AG04449 (cell line): ENCODE results near the gene GNG12.
"Not testable (repeated sequence)": the region's sequence is repeated elsewhere in the genome, so short reads cannot be mapped to it uniquely, and the experiment has no call there.

Source experiments
- CTCF ChIA-PET: fragments of 350-600 bp; formaldehyde crosslinking; extraction: SDS; loops from one replicate; lab custom pipeline; 2021; ENCODE audit warnings: antibody characterized with exemption; lab: Yijun Ruan, JAX
- POLR2A ChIA-PET: fragments of 400-600, 350-600 bp; formaldehyde crosslinking; extraction: SDS; loops from one replicate; lab custom pipeline; 2020; ENCODE audit warnings: antibody characterized with exemption, inconsistent platforms; lab: Yijun Ruan, JAX
- DNase-seq: peaks from one replicate; pipeline ENCODE4 v3.0.0-alpha.2; 2010; ENCODE audit warnings: low read depth, low spot score
- H3K4me3 ChIP-seq: 2 replicates; pipeline ENCODE4 v1.5.1; 2011; ENCODE audit warnings: low read depth, mild to moderate bottlenecking, control low read depth, low read length
- TF ChIP-seq, protein P1 (sequence below): IDR thresholded peaks from one replicate; pipeline ENCODE4 v1.5.1; 2011; ENCODE audit warnings: mild to moderate bottlenecking, moderate library complexity, low read length, control low read depth, inconsistent platforms; ENCODE audit not compliant: insufficient read depth; ENCODE audit errors: missing control alignments

The GNG12 gene

GRCh38 chr1:67668660-67669059 is 164.6 kb downstream of the GNG12 start:
- TF ChIP-seq, protein P1, sequence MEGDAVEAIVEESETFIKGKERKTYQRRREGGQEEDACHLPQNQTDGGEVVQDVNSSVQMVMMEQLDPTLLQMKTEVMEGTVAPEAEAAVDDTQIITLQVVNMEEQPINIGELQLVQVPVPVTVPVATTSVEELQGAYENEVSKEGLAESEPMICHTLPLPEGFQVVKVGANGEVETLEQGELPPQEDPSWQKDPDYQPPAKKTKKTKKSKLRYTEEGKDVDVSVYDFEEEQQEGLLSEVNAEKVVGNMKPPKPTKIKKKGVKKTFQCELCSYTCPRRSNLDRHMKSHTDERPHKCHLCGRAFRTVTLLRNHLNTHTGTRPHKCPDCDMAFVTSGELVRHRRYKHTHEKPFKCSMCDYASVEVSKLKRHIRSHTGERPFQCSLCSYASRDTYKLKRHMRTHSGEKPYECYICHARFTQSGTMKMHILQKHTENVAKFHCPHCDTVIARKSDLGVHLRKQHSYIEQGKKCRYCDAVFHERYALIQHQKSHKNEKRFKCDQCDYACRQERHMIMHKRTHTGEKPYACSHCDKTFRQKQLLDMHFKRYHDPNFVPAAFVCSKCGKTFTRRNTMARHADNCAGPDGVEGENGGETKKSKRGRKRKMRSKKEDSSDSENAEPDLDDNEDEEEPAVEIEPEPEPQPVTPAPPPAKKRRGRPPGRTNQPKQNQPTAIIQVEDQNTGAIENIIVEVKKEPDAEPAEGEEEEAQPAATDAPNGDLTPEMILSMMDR = no peak
- ChIA-PET POLR2A (no interaction called here), CTCF (no interaction called here)
- H3K4me3 ChIP-seq = no peak overlapping the region
- no peak for DNase-seq

DNA sequence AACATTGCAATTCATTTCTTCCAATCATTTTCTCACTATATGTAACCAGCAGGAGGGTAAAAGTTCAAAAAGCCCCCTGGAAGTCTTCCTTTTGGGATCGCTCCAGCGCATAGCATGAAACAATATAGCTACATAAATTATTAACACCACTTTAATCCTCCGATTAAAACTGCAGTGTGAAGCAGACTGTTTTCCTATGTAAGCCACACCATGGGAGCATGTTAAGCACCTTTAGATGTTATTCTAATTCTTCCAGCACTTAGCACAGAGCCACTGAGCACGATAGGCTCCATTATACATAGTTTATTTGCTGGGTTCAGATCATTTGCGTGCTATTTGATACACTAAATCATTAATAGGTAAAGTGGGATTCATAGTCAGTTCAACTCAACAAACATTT is 166.6 kb downstream of the GNG12 start:
- no peak overlapping the region for H3K4me3 ChIP-seq
- TF ChIP-seq, protein P1 = no peak
- POLR2A ChIA-PET = no interaction called here
- DNase-seq = no peak
- CTCF ChIA-PET = no interaction called here

- POLR2A ChIA-PET, CTCF ChIA-PET, H3K4me3 ChIP-seq, DNase-seq: not testable (repeated sequence)
These were observed 168.0 kb downstream of the GNG12 start for GRCh38 chr1:67665307-67665706.

DNA sequence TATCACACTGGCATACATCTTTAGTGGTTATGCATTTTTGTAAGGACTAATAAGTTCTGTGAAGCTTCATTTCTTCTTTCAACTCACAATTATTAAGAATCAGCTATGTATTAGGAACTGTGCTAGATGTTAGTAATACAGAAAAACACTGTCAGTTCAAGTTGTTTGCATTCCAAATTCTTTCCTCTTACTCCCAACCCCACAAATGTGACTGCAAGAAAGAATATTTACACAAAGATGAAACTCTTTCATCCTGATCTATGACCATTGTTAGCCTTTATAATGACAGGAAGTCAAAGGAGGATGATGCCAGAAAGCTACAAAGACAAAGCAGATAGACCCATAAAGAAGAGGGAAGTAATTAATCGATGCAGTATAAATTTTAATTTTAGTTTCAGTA is 169.2 kb downstream of the GNG12 start:
- POLR2A ChIA-PET = no interaction called here
- DNase-seq = no peak
- CTCF ChIA-PET = interaction anchor here (0.5 to 1.3 kb wide), 4 partner anchors 8 to 130 kb away, joined by 3 to 5 read pairs (median 4); no protein-coding TSS in a partner anchor
- no peak overlapping the region for H3K4me3 ChIP-seq
- TF ChIP-seq, protein P1 = no peak

DNA sequence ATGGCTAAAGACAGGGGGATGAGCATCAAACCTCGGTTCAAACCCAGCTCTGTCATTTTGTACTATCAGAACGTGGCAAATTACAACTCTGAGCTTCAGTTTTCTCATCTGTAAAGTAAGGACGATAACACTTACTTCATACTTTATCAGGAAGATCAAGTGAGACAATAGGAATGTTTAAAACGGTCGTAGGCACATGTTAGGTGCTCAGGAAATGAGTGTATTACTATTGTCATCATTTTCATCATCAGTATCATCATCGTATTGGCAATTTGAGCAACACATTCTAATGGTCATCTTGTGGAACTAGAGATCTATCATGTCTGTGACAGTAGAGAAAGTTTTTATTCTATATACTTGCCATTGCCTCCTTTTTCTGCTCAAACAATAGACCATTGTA is 170.4 kb downstream of the GNG12 start:
- H3K4me3 ChIP-seq = no peak overlapping the region
- TF ChIP-seq, protein P1 = no peak
- no peak for DNase-seq
- CTCF ChIA-PET = interaction anchor here (1.0 to 1.1 kb wide), 2 partner anchors 97 to 102 kb away, joined by 3 read pairs; no protein-coding TSS in a partner anchor
- POLR2A ChIA-PET = no interaction called here

GRCh38 chr1:67659229-67659628 is 174.0 kb downstream of the GNG12 start:
- POLR2A ChIA-PET = no interaction called here
- TF ChIP-seq, protein P1 = no peak
- DNase-seq = no peak
- H3K4me3 ChIP-seq = no peak overlapping the region
- CTCF ChIA-PET = no interaction called here

DNA sequence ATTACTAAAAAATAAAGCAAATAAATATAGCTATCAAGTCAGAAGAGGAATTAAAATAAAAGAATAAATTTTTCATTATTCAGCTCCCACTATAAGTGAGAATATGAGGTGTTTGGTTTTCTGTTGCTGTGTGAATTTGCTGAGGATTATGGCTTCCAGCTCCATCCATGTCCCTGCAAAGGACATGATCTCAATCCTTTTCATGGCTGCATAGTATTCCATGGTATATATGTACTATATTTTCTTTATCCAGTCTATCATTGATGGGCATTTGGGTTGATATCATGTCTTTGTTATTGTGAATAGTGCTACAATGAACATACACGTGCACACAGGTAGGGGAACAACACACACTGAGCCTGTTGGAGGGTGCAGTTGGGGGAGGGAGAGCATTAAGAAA is 176.1 kb downstream of the GNG12 start:
- DNase-seq, H3K4me3 ChIP-seq, POLR2A ChIA-PET, CTCF ChIA-PET: not testable (repeated sequence)
